GM21381 (cell line): ENCODE results near the gene SOWAHC.
"Not testable (repeated sequence)": the region's sequence is repeated elsewhere in the genome, so short reads cannot be mapped to it uniquely, and the experiment has no call there.

Experiments used
- ATAC-seq: cut with Tn5 transposase; IDR thresholded peaks from one replicate; pipeline ENCODE4 v1.9.1; 2021; ENCODE audit warnings: mild to moderate bottlenecking, moderate library complexity; ENCODE audit not compliant: unreplicated experiment

Gene SOWAHC, protein sequence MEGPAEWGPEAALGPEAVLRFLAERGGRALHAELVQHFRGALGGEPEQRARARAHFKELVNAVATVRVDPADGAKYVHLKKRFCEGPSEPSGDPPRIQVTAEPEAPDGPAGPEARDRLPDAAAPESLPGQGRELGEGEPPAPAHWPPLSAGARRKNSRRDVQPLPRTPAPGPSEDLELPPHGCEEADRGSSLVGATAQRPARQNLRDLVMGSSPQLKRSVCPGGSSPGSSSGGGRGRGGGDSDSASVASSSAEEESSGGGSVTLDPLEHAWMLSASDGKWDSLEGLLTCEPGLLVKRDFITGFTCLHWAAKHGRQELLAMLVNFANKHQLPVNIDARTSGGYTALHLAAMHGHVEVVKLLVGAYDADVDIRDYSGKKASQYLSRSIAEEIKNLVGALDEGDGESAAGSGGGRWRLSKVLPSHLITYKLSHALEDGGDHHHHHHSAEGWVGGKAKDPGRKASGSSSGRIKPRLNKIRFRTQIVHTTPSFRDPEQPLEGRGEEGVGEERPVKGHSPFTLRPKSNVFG

DNA sequence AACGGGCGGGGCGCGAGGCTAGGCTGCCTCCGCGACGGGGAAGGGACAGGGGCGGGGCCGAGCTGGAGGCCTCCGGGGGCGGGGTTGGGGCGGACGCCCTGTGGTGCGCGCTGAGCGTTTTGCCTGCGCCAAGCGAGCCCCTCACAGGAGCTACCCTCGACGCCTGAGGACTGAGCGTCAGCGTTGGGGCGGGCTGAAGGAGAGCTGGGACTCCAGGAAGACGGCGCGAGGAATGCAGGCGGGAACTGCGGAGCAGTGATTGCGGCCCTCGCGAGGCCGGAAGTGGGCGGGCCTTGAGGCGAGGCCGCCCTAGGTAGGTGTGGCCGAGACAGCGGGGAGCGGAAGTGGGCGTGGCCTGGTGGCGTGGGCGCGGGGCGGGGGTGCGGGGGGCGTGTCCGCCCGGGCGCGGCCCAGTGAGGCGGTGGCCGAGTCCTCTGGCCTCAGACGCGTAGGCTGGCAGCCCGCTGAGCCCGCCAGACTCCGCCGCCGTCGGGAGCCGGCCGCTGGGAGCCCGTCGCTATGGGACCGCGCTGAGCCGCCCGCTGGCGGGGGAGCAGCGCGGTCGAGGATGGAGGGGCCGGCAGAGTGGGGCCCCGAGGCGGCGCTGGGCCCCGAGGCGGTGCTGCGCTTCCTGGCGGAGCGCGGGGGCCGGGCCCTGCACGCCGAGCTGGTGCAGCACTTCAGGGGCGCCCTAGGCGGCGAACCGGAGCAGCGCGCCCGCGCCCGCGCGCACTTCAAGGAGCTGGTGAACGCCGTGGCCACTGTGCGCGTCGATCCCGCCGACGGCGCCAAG is at the start of gene SOWAHC, which contains the start of gene SEPTIN10:
Gene SOWAHC (plus strand): TSS at position 443 of the 793 bp plus-strand sequence. CDS start 126 bp downstream, at position 569.
Gene SEPTIN10 (minus strand): TSS at position 45 of the 793 bp plus-strand sequence. CDS start 139 bp downstream, outside the sequence.
- ATAC-seq, result peak; percentile 73

DNA sequence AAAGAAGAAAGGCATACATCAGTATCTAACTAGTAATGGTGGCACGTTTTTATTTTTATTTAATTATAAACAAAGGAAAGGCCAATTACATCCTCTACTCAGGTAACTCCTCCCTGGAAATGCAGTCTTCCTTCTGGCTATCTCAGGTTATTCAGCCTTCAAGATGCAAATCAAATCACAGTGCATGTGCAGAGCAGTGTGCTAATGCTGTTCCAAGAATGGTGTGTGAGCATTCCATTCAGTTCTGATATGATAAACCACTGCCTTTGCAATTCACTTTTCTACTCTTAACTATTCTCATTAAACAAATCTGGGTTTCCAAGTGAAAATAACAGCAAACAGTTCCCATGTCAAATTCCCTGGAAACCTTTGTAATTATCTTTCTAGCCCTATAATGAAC is 38.8 kb upstream of the SOWAHC start:
- ATAC-seq, result no peak

DNA sequence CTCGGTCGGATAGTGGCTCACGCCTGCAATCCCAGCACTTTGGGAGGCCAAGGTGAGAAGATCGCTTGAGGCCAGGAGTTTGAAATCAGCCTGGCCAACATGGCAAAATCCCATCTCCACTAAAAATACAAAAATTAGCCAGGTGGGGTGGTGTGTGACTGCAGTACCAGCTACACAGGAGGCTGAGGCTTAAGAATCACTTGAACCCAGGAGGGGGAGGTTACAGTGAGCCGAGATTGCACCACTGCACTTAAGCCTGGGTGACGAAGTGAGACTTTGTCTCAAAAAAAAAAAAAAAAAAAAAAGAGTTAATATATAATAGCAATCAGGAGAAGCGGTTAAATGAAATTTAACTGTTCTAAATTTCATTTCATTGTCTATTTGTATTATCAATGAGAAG is 36.5 kb upstream of the SOWAHC start:
- ATAC-seq, result not testable (repeated sequence)

DNA sequence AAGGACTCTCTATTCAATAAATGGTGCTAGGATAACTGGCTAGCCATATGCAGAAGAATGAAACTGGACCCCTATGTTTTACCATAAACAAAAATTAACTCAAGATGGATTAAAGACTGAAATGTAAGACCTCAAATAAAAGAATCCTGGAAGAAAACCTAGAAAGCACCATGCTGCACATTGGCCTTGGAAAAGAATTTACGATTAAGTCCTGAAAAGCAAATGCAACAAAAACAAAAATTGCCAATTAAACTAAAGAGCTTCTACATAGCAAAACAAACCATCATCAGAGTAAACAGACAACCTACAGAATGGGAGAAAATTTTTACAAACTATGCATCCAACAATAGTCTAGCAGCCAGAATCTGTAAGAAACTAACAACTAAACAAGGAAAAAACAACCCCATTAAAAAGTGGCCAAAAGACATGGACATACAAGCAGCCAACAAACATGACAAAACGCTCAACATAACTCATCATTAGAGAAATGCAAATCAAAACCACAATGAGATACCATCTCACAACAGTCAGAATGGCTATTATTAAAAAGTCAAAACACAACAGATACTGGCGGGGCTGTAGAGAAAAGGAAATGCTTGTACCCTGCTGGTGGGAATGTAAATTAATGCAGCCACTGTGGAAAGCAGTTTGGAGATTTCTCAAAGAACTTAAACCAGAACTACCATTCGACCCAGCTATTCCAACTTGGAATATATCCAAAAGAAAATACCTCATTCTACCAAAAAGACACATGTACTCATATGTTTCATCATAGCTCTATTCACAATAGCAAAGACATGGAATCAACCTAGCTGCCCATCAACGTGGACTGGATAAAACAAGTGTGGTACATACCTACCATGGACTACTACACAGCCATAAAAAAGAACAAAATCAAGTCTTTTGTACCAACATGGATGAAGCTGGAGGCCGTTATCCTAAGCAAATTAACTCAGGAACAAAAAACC is 31.0 kb upstream of the SOWAHC start:
- no peak for ATAC-seq

DNA sequence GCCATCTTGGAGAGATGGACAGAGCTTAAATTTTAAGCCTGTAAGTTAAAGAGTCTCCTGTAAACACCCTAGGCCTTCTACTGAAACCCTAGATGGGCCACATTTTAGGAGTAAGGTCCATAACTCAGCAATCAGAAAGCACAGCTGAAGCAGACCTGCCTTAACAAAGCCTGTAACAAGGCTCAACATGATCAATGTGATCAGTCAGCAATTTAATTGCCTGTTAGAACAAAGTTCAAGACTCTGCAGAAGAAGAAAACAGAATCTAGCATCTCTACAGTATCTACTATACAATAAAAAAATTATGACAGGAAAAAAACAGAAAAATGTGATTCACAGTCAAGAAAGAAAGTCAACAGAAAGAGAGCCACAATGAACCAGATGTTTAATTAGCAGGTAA is 27.5 kb upstream of the SOWAHC start:
- ATAC-seq, result no peak

DNA sequence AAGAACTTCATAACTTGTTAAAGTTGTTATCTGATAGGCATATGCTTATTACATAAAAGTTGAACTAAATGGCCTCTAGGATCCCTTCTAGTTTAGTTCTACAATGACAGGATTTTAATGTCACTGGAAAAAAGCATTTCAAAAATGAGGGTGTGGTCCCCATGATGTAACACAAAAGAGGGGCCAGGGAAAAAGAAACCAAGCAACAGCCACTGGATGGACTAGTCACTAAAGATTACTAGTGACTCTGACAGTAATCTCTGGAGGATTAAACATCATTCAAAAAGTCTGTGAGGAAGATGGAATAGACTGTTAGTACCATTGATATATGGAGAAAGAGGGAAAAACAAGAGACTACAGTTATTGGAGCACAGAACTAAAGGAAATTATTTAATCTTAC is 23.0 kb upstream of the SOWAHC start:
- ATAC-seq, result no peak

DNA sequence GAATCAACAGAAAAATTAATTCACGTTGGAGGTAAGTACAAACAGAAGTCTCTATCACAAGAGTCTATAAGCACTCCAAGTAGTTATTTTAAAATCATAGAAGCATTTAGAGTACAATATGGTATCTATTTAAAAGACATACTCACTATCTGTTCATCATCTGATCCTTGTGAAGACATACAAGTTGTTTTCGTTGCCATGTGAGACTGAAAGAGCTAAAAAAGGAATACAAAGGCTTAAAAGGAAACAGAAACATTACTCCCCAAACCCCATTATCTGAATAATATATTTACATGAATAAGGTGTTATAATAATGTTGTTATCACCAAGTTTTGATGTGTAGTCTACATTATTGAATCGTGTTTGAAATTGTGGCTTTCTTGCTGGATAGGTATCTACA is 21.3 kb upstream of the SOWAHC start:
- ATAC-seq, result no peak

DNA sequence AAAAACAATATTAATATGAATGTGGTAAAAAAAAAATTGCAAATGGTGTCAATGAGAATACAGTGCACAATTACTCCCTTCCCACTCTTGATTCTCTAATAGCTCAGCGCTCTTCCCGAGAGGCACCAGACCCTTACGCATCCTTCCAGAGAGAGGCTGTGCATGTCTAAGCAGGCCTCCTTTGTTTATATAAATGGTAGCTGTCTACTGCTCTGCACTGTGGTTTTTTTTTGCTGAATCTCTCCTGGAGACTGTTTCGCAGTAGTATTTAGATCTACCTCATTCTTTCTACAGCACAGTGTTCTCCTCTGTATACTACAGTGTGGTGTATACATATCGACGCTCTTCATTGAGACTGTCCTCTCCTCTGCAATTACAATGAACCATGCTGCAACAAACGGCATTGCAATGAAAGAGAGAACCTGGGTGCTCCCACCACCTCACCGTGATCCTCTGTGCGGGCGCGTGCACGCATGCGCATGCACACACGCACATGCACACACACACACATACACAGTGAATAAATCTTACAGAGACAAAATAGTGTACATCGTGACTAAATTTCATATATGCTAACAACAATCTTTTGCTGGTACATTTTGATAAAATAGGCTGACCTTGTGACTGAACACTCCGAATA is 19.8 kb upstream of the SOWAHC start:
- no peak for ATAC-seq

DNA sequence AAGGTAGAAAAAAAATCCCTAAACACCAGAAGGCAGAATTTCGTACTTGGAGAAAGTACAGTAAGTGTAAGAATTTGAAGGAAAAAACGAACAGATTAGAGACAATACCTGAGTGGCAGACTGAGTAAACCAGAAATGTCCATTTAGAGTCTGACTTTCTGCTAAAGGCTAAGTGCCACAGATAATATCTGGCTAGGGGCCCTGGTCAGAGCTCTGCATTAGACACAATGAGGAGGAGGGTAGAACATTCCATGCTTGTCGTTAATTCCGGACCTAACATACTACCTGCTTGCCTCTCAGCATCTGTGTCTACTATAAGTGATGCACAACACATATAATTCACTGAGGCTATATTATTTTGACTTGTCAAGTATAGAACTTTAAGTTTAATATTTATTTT is 18.5 kb upstream of the SOWAHC start:
- ATAC-seq, result no peak

DNA sequence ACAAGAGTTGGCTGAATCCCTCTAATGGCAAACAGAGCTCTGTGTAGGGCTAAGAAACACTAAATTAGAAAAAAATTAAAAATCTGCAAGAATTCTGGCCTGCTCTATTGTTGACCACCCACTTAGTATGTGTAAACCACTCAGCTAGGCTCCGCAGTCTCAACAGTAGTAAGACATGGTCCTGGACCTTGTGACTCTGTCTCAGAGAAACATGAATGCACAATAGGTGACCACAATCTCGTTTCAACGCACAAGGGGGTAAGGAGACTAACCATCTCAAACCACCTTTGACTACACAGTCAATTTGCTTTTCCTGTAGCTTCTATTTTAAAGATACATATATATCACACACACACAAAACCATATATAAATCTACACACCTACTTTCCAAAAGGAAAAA is 16.9 kb upstream of the SOWAHC start:
- ATAC-seq, result no peak

DNA sequence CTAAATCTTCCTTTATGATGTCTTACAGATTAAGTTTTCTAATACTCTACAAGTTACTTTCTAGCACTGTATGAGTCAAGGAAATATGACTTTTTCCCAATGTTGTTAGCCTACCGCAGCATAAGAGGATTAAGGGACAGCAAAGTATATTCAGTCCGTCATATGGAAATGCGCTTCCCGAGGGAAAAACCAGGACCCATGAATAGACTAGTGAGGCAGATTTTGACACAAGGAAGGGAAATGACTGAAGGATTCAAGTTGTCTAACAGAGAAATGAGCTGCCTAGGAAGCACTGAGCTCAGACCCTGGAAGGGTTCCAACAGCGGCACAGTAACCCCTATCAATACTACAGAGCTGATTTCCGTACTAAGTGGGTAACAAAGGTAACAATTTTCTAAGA is 12.4 kb upstream of the SOWAHC start:
- ATAC-seq, result no peak

DNA sequence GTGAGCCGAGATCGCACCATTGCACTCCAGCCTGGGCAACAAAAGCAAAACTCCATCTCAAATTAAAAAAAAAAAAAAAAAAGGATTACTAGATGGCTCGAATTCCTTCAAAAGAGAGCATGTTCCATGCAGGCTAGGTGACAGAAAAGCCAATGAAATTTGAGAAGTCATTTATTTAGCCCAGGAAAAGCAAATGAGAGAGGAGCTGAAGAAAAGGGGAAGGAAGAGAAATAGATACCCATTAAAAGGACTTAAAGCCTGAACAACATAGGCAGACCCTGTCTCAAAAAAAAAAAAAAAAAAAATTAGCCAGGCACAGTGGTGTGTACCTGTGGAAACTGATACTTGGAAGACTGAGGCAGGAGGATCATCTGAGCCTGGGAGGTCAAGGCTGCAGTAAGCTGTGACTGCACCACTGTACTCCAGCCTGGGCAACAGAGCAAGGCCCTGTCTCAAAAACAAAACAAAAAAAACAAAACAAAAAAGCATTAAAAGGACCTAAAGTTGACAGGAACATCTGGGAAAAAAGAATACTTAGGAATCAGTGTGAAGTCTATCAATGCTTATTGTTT is 11.5 kb upstream of the SOWAHC start:
- ATAC-seq, result no peak

DNA sequence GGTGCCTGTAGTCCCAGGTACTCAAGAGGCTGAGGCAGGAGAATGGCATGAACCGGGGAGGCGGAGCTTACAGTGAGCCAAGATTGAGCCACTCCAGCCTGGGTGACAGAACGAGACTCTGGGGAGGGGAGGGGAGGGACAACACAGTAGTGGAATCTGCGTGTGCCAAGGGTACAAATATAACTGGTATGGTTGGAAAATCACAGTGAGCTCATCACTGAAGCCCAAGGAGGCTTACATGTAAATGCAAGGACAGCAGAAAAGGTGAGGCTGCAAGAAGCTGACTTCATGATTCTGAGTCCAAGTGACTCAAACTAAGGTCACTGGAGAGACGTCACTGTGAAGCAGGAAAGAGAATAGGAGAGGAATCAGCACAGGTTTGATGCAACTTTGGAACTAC is 9.6 kb upstream of the SOWAHC start:
- no peak for ATAC-seq

DNA sequence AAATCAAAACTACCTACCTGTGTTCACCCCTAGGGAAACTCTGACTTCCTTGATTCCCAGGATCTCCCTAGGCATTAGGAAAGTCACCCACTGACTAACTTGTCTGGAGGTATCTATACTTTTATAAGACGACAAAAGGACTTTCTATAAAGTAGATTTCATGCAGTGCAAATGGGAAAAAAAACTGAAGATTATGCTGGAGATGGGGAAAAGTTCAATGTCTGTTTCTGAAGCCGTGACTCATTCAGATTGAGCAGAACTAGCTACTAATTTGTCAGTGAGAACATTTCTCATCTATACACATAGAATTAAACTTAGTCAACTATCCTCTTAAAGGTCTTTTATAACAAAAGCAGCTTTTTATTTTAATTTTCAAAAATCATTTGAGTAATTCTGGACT is 6.4 kb upstream of the SOWAHC start:
- no peak for ATAC-seq

DNA sequence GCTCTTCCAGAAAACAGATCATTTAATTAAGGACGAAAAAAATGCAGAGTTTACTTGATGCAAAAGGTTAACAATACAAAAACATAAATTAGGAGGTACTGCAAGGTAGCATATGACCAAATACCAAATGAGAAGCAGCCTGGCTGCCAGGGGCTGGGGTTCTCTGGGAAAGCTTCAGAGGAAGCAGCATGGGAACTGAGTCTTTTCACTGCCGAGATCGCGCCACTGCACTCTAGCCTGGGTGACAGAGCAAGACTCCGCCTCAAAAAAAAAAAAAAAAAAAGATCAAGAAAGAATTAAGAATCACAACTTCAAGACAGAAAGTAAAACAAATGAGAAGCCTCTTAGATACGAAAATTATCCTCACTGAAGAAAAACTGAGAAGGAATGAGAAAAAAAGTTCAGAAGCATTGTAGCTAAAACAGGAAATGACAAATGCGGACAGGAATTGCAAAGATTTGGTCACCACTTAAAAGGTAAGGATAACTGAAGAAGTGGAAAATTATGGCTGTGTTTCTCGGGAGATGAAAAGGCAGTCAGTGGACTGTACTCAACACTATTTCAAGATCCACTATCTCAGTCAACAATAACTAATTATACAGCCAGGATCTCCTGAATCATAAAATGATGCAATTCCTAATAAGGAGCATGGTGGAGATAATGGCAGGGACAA is 4.7 kb upstream of the SOWAHC start:
- ATAC-seq, result no peak

DNA sequence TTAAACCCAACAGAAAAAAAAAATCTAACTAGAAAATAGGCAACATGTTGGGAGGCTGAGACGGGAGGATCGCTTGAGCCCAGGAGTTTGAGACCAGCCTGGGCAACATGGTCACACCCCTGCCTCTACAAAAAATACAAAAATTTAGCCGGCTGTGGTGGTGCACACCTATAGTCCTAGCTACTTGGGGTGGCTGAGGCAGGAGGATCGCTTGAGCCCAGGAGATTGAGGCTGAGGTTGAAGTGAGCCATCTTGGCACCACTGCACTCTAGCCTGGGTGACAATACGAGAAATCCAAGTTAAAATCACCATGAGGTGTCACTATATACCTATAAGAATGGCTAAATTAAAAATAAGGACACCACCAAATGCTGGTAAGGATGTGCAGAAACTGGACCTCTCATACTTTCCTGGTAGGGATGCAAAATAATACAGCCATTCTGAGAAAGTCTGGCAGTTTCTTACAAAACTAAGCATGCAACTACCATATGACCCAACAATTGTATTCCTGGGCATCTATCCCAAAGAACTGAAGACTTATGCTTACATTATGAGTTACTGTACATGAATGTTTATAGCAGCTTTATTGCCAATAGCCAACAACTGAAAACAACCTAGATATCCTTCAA is 2.6 kb upstream of the SOWAHC start:
- no peak for ATAC-seq

DNA sequence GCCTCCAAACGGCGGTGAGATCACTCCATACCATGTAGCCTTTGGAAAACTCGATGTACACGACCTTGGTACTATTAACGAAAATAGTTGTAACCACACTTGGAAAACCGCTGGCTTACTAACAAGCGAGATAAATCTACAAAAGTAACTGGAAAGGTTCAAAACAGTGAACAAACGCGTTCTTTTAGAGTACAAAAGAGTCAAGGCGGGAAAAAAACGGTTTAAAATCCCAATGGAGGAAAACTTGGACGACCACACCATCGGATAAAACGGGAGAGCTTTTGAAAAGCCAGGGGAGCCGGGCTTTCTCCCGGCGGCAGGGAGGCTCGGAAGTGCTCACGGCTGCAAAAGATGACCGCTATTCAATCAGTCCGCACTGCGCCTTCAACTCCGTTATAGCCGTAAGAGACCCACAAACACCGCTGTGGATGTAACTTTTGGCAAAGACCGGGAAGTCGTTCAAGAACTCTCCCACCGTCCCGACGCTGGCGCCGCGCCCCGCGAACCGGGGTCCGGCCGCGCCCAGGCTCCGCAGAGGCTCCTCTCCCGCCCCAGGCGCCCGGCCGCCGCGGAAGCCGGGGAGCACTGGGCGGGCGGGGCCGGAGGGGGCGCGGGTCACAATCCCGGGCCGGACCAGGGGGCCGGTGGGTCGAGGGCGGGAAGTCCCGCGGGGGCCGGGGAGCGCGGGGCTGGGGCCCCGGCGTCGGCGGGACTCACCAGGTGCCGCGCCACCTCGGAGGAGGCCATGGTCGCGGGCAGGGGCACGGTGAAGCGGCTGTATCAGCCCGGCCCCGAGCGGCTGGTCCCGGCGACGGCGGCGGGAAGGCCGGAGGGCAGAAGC is 863 bp upstream of the SOWAHC start:
- peak; percentile 18 for ATAC-seq
